SHP77 (cell line): ENCODE data around the gene STMN1.
A peak's percentile ranks its signal among the peaks of the same experiment; 100 is the strongest.

Source experiments
- DNase-seq, 2 experiments: peaks; one replicate each; lab custom pipeline; 2025; lab: John Stamatoyannopoulos, UW

STMN1 gene

GRCh38 chr1:25922056-25922970 is 16.1 kb upstream of the STMN1 start:
- DNase-seq = peak; percentile 60 to 78

GRCh38 chr1:25918615-25919014 is 12.4 kb upstream of the STMN1 start:
- no peak for DNase-seq

GRCh38 chr1:25917996-25918395 is 11.8 kb upstream of the STMN1 start:
- DNase-seq = no peak

- DNase-seq = no peak
Measured at GRCh38 chr1:25916460-25916859, 10.2 kb upstream of the STMN1 start.

- DNase-seq = no peak
Measured at GRCh38 chr1:25914074-25914995, 8.1 kb upstream of the STMN1 start.

- no peak for DNase-seq
Measured at GRCh38 chr1:25913206-25913605, 7.0 kb upstream of the STMN1 start.

GRCh38 chr1:25912076-25912831 is 6.0 kb upstream of the STMN1 start:
- DNase-seq = no peak

- no peak for DNase-seq
Measured at GRCh38 chr1:25911162-25911561, 4.9 kb upstream of the STMN1 start.

- DNase-seq = no peak
Measured at GRCh38 chr1:25909040-25909439, 2.8 kb upstream of the STMN1 start.

- DNase-seq = no peak
Measured at GRCh38 chr1:25908161-25908560, 1.9 kb upstream of the STMN1 start.

GRCh38 chr1:25907601-25908000 is 1.4 kb upstream of the STMN1 start:
- no peak for DNase-seq

- peak; percentile 46 to 70 for DNase-seq
Measured at GRCh38 chr1:25906644-25907300, 553 bp upstream of the STMN1 start.

GRCh38 chr1:25904943-25905679 is 1.1 kb downstream of the STMN1 start:
- peak; percentile 90 to 92 for DNase-seq

- DNase-seq = no peak
Measured at GRCh38 chr1:25903986-25904385, 2.2 kb downstream of the STMN1 start.

GRCh38 chr1:25902462-25902861 is 3.8 kb downstream of the STMN1 start:
- DNase-seq = no peak

- no peak for DNase-seq
Measured at GRCh38 chr1:25900219-25900618, 6.0 kb downstream of the STMN1 start.

GRCh38 chr1:25899792-25900191 is 6.4 kb downstream of the STMN1 start:
- DNase-seq = no peak

- DNase-seq = no peak
Measured at GRCh38 chr1:25898223-25899015, 7.8 kb downstream of the STMN1 start.

GRCh38 chr1:25897754-25898153 is 8.5 kb downstream of the STMN1 start:
- DNase-seq = no peak

- no peak for DNase-seq
Measured at GRCh38 chr1:25896266-25896665, 10.0 kb downstream of the STMN1 start.
